LNCAP (cell line): ENCODE measurements around the gene PCNX1.

Source experiments
- TF ChIP-seq, protein P1 (sequence below): fragments of 450-650 bp; IDR thresholded peaks from 2 replicates; pipeline ENCODE4 v1.5.1; 2017; ENCODE audit warnings: mild to moderate bottlenecking

The PCNX1 gene

GRCh38 chr14:70907176-70907995 is at the start of gene PCNX1:
TSS of gene PCNX1 (plus strand) at chr14:70907459. CDS start at chr14:70907851, 392 bp downstream.
- TF ChIP-seq, protein P1, sequence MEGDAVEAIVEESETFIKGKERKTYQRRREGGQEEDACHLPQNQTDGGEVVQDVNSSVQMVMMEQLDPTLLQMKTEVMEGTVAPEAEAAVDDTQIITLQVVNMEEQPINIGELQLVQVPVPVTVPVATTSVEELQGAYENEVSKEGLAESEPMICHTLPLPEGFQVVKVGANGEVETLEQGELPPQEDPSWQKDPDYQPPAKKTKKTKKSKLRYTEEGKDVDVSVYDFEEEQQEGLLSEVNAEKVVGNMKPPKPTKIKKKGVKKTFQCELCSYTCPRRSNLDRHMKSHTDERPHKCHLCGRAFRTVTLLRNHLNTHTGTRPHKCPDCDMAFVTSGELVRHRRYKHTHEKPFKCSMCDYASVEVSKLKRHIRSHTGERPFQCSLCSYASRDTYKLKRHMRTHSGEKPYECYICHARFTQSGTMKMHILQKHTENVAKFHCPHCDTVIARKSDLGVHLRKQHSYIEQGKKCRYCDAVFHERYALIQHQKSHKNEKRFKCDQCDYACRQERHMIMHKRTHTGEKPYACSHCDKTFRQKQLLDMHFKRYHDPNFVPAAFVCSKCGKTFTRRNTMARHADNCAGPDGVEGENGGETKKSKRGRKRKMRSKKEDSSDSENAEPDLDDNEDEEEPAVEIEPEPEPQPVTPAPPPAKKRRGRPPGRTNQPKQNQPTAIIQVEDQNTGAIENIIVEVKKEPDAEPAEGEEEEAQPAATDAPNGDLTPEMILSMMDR, result peak; percentile 89

- TF ChIP-seq, protein P1, result no peak
These were observed 49.8 kb upstream of the PCNX1 start for GRCh38 chr14:70857496-70857890.

DNA sequence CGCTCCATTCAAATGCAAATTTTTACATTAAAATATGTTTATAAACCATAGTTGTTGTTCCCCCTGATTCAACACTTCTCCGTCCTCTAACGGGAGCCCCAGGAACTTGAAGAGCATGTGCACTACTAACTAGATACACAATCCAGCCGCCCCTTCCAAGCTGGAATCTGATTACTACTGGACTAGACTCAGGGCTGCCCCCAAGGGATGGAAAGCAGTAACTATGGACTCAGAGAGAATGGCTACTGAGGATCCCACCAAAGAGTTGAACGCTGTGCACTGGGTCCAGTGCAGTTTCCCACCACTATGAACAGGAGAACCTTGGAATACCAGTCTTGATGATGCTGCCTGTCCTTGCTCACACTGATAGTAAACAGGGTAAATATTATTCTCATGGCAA is 48.6 kb upstream of the PCNX1 start:
- TF ChIP-seq, protein P1, result no peak

- TF ChIP-seq, protein P1, result no peak
These were observed 36.3 kb upstream of the PCNX1 start for GRCh38 chr14:70871001-70871400.

DNA sequence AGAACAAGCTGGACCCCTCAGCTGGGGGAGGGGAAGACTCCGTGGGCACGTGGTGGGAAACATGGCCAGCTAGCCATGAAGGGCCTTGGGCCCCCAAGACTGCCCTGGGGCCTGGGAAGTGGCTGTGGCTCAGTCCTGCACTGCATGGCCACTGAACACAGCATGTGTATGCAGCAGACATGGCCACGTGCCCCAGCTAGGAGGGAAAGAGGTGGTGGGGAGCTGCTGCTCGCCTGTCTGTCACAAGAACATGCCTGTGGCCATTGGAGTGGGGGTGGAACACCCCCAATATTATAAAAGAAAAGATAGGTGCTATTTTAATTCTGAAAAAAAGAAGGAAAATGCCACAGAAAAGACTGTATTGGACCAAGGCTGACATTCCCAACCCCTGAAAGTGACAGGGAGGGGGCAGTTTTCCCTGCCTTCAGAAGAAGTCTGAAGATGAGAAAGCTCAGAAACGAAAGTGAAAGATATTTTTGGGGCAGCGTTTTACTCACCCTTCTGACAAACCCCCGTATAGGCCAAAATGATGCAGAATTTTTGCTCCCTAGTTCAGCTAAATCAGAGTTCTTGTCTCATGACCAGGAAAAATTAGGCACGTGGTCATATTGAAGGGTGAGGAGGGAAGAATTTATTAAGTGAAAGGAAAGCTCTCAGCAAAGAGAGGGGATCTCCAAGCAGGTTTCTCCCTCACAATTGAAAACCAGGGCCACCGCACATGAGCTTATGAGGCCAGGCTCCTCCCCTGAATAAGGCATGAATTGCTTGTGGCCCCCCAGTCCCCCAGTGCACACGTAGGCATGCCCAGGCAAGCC is 35.2 kb upstream of the PCNX1 start:
- TF ChIP-seq, protein P1, result no peak

GRCh38 chr14:70872678-70873020 is 34.6 kb upstream of the PCNX1 start:
- TF ChIP-seq, protein P1, result no peak

GRCh38 chr14:70873627-70874026 is 33.6 kb upstream of the PCNX1 start:
- TF ChIP-seq, protein P1, result no peak
